ENCODE data around the gene SPATS1.

Gene SPATS1, protein sequence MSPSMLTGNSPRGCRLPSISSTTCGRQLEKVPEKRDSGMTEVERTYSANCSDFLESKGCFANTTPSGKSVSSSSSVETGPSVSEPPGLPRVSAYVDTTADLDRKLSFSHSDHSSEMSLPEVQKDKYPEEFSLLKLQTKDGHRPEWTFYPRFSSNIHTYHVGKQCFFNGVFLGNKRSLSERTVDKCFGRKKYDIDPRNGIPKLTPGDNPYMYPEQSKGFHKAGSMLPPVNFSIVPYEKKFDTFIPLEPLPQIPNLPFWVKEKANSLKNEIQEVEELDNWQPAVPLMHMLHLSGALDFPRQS

DNA sequence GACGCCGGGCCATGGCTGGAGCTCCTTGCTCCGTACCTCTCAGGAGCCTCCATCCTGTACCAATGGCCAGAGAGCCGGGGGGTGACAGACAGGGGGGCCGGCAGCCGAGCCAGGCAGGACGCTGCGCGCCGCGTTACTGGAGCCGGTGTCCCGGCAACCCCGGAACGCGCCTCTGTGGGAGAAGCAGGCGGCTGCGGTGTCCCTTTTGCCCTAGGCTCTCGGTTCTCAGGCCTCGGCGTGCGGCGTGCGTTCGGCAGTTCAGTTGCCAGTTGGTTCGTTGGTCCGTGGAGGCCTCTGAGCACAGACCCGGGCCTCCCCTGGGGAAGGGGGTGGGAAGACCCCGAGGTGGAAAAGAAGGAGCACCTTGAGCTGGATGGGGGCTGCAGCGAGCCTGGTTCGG lies at the start of gene SPATS1:
Gene SPATS1, plus strand, starts transcription at position 162 of the 400 bp plus-strand sequence. CDS start 446 bp downstream, outside the sequence.
- peak; percentile 29 for DNase-seq (ENCODE audit: low spot score)

DNA sequence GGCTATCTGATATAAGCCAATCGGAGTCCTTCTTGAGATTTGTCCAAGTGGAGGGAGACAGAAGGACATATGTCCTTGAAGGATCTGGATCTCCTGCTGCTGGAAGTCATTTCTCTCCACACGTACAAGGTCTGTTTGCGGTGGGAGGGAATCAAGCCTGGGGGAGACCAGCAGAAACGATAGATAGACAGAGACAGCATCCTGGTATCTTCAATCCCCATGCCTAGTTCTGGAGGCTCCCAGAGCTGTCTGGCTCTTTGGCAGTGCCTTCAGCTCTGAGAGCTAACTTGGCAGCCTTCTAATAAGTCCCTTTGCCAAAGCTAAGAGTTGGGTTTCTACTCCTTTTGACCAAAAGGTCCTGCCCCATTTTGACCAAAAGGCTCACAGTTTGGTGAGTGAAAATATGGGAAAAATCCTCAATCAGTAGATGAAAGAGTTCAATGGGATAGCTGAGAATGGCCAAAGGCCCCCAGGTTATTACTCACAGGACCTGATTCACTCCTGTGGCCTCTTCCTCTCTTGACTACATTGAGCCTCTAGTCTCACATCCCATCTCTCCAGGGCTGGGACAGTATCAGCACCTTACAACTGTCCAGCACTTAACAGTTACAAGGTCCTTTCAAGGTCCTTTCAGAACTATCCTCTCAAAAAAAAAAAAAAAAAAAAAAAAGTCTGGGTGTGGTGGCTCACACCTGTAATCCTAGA lies 49.6 kb upstream of the SPATS1 start:
- DNase-seq (ENCODE audit: low spot score): no peak

DNA sequence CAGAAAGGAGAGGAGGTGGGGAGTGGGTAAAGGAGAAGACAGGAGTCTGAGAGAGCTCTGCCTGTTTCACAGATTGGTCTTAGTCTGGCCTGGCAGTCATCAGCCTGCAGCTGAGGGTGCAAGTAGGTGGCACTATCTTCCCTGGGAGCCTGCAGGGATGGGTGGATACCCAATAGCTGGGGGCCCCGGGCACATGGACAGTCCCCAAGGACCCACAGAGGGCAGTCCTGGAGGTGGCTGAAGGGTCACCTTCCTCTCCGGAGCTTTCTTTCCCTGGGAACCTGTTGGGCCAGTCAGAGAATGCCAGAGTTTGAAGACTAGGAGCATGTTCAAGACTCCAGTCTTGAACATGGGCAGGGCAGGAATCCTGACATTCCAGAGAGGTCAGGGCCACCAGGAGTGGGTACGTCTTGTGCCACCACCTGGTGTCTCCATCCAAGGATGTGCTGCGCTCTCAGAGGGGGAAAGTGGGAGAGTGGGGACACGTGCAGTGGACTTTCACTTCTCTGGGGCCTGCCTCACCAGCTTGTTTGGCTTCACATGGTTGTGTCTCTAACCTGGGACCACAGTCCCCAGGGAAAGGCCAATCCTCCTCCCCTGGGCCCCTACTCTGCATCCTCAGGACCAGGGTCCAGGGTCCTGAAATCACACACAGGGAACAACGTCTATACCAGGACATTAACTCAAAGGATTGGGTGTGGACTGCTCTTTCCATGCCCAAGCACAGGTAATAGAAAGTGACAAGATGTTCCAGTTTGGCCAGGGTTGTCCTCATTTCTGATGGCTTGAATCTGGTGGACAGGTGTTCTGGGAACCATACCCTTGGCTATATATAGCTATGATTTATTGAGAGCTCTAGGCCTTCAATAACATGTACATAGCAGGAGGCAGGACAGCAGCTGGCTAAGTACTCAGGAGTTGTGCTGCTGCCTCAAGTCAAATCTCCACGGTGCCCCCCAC lies 47.3 kb upstream of the SPATS1 start:
- no peak for DNase-seq (ENCODE audit: low spot score)

DNA sequence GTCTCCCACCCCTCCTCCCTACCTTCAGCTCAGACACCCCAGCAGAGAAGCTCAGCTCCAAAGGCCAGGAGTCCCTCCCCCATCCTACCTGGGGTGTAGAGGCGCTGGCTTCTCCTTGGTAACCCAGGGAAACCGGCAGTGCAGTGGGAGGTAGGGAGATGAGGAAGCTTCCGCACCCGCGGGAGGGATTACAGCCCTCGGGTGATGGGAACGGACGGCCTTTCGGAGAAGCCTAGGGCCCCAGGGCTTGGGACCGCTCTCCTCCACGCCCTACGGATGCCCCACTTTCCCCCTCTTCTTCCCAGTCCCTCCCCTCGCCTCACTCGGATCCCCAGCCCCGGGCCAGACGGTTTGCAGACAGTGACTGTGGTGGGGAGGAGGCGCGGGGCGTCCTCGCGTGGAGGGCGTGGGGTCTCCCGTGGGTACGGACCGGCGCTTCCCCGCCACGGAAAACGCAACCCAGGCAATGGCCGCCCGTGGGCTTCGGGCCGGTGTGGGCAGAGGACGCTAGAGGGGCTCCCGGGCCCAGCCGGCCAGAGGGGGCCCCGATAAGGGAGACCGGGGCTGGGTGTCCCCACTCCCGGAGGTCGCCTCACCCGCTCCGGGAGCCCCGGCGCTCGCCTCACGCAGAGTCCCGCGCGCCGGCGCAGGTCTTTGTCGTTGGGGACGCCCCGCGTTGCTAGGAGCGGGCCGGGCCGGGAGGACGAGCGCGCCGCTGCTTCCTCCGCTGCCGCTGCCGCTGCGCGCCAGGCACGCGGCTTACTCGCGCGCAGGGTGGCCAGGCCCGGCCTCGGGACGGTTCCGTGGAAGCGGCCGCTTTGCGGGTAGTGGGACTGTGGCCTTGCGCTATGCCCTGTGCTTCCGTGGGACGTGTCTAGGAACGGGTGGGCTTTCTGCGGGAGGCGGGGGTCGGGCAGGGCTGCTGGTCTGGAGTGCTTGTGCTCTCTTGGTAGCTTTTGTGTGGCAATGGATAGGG lies 45.1 kb upstream of the SPATS1 start:
- DNase-seq (ENCODE audit: low spot score): peak; percentile 63

DNA sequence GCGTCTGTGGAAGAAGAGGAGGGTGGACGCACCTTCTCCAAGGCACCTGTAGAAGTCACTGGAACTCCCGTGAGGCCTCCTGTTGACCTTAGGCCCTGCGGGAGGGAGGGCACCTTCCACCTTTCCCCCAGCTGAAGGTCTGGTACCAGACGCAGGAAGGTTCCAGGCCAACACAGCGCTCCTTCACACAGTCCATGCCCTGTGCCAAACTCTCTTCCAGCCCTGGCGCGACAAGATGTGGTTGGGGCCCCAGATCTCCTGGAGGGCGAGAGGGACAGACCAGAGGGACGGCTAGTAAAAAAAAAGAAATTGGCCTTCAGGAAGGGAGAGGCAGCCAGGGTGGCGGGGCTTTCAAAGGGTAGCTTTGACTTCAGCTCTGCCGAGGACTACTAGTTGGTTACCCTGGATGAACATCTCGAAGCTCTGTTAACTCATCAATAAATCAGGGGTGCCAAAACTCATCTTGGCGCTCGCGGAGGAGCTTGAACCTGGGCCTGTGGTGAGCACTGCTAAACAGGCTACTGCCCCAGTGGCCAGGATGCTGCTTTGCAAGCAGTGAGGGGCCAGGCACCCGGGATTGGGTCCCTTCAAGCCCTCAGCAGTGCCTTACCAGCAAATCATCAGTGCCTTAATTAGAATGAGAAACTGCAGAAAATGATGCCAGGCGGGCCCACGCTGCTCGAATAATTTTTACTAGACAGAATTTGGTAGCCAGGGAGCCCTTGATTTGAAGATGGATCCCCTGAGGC lies 44.2 kb upstream of the SPATS1 start:
- DNase-seq (ENCODE audit: low spot score): no peak

DNA sequence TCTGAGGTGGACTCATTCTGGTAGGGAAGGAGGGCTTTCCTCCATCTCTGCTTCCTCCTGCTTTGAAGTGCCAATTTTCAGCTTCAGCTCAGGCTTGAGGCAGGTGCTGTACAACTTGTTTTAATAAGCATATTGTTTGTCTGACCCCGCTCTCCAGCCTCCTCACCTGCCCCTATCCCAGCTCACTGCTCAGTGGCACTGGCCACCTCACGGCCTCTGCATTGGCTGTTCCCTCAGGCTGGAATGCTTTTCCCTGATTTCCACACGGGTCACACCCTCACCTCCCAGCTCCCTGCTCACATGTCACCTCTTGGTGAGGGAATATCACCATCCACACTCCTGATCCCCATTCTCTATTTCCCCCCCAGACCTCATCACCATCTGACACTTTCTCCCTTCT lies 43.6 kb upstream of the SPATS1 start:
- DNase-seq (ENCODE audit: low spot score): no peak

DNA sequence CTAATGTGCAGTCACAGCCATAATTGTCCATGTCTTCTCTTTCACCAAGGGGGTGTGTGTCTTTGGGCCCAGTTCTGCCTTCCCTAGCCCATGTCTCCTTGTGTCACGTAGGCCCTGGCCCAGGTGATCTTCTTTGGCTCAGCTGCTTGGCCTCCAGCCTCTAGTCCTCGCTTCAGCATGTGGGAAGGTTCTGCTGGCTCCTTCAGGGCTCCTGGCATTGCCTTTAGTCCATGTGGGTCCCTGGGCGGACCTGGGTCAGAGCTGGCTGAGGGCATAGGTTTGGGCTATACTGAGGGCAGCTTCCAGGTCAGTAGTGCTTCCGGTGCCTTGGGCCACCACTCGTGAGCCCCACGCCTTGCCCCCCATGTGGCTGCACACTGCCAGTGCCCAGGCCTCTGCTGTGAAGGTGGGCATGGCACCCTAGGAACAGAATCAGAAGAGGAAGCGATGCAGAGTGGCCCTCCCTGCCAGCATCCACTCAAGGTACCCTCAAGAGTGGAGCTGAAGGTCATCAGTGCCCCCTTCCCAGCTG lies 42.1 kb upstream of the SPATS1 start:
- DNase-seq (ENCODE audit: low spot score): no peak

DNA sequence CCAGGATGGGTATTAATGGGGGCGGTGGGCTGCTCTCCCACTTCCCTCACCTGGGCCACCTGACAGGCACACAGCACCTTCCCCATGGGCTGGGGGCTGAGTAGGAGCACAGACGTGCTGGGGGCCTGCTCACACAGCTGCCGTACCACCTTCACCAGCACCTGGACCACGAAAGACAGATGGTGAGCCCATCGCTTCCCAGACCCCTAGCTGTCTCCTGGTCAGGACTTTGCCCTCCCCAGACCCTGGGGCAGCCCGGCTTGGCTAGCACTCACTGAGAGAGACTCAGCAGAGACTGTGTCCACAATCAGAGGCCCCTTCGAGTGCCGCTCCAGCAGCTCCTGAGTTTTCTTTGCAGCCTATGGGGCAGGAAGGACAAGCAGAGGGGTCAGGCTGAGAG lies 41.3 kb upstream of the SPATS1 start:
- no peak for DNase-seq (ENCODE audit: low spot score)

DNA sequence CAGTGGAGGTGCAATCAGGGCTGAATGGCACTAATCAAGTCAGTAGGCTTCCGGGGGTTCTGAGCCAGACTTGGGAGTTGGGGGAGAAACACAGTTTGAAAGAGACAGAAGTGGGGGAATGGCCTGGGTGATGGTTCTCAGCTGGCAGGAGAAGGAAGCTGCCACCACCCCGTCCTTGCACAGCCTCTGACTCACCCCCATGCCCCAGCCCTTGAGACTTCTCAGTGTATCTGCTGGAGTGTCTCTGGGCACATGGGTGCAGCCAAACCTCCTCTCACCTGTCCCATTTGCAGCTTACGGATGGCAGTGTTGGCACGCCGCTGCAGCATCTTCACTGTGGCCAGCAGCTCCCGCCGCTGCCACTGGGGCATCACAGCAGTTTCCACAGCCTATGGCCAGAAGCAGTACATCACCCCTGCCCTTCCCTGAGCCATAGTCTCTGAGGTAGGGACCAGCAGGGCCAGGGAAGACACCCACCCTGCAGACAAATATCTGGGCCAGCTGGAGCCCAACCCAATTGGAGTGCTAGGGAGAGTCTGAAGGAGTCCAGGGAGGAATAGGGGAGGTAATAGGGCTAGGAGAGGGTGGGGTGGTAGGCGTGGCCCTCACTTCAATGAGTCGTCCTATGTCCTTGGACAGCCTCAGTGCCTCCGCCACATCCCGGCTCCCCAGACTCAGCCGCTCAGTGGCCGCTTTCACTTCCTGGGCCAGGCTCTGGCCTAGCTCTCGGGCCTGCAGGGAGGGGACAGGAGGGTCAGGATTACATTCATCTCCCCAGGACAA lies 40.5 kb upstream of the SPATS1 start:
- no peak for DNase-seq (ENCODE audit: low spot score)

DNA sequence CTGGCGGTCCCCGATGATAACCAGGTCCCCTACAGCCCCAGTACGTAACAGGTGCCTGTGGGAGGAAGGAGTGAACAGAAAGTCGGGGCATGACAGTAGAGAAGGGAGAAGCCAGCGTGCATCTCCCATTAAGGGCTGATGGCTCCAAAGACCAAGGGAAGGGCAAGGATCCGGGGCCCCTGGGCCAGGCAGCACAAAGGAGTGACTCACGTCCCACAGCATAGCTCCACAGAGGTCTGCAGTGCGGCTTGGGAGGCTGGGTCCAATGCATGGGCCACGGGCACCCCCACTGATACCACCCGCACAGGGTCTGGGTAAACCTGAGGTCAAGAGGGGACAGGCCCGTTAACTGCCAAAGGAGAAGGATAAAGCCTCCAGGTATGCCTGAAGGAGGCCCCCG lies 39.6 kb upstream of the SPATS1 start:
- DNase-seq (ENCODE audit: low spot score): no peak

DNA sequence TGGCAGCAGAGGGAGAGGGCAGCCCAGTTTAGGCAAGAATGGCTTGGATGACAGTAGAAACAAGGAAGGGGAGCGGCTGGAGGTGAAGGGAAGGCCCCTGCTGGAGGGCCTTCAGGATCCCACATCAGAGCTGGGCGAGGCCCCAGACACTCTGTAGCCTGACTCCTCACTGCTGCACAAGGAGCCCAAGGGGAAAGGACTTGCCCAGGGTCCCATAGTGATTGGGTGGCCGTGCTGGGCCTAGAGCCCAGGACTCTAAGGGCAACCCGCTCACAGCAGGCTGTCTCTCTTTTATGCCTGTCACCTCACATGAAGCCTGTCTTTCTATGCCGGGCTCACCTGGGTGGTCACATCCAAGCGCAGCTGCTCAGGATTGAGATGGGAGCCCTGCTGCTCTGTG lies 38.6 kb upstream of the SPATS1 start:
- DNase-seq (ENCODE audit: low spot score): no peak

DNA sequence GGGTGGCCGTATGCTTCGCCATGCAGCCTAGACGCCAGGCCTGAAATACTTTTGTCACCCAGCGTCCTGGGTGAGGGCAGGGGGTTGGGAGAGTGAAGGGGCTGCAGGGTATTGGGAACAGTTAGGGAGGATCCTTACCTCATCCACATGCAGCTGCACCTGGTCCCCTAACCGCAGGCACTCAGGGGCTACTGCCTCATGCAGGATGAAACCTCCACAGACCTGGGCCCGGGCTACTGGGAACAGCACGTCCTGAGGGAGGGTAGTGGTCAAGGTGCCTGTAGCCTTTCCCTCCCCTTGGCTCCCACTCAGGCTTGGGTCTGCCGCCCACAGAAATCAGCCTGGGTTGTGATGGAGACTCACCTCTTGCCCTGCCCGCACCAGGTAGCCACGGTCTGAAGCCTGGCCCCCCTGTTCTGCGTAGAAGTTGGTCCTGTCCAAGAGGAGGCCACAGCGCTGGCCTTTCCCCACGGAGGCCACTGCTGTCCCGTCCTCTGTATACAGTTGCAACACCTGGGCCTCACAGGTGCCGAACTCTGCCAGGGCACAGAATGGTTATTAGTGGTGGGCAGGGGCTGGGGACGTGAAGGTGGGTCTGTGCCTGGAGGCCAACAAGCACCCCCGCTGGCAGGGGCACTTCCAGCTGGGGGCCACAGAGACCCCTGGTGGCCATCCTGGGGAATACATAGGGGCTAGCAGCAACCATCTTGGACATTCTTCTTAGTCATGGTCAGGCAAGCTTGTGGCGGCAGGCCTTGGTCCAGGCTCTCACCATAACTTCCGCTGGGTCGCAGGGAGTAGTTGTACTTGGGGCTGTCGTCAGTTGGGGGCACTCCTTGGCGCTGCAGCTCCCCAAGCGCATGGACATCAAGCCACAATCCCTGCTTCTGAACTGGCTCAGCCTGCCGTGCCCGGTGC lies 37.9 kb upstream of the SPATS1 start:
- peak; percentile 52 for DNase-seq (ENCODE audit: low spot score)

DNA sequence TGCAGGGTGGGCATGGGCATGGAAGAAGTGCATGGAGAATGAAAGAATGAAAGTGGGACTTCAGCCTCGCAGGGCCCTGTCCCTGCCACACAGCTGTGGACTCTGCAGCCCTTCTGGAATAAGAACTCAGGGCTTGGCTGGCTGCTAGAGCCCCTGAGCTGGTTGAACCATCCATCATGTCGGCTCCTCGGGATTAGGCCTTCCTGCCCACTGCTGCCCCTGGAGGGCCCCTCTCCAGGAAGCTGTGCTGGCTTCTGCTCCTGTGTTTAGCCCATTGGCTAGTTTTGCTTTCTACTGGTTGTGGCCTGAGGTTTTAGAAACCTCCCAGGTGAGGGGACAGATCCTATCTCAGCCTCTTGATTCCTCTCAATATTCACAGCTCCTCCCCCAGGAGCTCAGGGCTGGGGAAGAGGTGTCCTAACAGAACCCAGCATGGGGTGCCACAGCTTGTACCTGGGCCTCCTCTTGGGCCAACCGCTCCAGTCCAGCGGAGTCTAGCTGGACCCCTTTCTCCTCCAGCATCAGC lies 37.2 kb upstream of the SPATS1 start:
- no peak for DNase-seq (ENCODE audit: low spot score)

DNA sequence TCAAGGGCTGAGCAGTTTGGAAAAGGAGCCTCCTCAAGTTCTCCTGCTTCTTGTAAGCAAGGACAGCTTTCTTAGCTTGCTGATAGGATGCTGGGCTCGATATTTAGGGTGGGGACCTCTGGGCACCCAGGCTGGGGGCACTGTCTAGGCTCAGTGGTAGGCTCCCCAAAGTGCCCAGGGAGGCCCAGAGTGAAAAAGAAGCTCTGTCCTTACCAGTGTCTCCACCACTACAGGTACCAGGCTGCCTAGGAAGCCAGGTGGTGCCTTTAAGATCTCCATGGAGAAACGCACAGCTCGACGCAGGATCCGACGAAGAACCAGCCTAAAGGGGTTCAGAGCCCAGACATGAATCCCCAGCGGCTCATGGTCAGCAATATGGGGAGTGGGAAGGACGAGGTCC lies 35.7 kb upstream of the SPATS1 start:
- DNase-seq (ENCODE audit: low spot score): no peak

DNA sequence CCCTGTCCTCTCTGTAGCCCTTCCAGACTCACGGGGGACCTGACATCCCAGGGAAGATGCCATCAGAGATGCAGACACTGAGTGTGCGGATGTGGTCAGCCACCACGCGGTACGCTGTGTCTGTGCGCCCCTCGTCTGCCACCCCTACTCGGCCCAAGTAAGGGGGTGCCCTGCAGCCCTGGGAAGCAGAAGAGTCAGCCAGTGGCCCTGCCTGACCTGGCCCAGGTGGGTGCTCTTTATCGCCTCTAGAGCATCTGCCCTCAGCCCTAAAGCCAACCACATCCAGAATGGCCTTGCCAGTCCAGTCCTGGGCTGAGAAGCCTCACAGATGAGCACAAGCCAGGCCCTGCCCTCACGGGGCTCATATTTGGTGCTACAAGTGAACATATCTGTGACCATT lies 35.2 kb upstream of the SPATS1 start:
- DNase-seq (ENCODE audit: low spot score): no peak

DNA sequence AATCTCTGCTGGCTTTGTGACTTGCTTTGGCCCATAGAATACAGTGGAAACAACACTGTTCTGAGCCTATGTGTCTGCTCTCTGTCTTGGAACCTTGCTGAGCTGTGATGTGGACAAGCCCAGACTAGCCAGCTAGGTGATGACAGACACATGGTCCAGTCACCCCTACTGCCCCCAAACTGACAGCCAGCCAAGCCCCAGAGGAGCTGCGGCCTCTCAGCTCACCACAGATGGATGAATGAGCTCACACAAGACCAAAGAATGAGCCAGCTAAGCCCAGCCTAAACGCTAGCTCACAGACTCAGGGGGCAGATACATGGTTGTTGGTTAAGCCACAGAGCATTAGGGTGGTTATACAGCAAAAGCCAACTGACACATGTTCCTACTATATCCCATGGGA lies 33.4 kb upstream of the SPATS1 start:
- no peak for DNase-seq (ENCODE audit: low spot score)

DNA sequence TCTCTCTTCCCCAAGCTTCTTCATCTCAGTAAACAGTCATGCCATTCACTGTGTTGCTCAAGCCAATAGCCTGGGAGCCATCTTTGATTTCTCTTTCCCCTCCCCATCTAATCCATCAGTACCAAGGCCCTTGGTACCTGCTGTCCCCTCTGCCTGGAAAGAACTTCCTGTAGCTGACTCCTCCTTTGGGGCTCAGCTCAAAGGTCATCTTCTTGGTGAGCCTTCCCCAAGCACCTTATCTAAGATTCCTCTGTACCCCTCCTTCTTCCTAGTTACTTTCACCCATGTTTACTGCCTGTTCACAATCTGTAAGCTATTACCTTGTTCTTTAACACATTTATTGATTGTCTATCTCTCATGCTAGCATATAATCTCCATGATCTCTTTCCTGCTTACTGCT lies 32.8 kb upstream of the SPATS1 start:
- no peak for DNase-seq (ENCODE audit: low spot score)

DNA sequence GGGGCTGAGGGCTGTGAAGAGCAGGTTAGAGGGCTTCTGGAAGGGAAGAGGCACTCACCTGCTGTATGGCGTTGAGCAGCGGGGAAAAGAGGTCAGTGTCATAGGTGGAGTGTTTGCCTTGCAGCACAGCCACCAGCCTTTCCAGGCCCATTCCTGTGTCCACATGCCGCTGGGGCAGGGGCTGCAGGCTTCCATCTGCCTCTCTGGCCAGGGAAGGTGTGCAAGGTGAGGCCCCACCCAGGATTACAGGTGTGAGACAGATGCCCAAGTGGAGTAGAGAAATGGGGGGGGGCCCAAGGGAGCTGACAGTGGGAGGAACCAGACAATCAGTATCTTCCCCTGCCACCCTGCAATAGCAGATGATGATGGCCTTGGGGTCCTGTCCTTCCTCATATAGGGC lies 32.2 kb upstream of the SPATS1 start:
- no peak for DNase-seq (ENCODE audit: low spot score)

Measured in Ammon's horn (tissue), 1 donor.